Activated naive CD4-positive, alpha-beta T cell treated with anti-CD3 and anti-CD28 coated beads, Interleukin-2, amount 50 U/mL, for 24 hours (primary cell): ENCODE measurements around the gene ZNF181.
A peak's percentile ranks its signal among the peaks of the same experiment; 100 is the strongest.

ENCODE experiments used
- H3K27ac Mint-ChIP-seq: one replicate; pipeline ENCODE4 v1.8.0; 2021; ENCODE audit warnings: mild to moderate bottlenecking, mixed read lengths
- H3K27me3 Mint-ChIP-seq: one replicate; pipeline ENCODE4 v1.8.0; 2021; ENCODE audit warnings: mixed read lengths
- H3K36me3 Mint-ChIP-seq: one replicate; pipeline ENCODE4 v1.8.0; 2021; ENCODE audit warnings: mixed read lengths
- H3K4me1 Mint-ChIP-seq: one replicate; pipeline ENCODE4 v1.8.0; 2021; ENCODE audit warnings: mixed read lengths
- H3K4me3 Mint-ChIP-seq: one replicate; pipeline ENCODE4 v1.8.0; 2021; ENCODE audit warnings: mild to moderate bottlenecking, mixed read lengths
- H3K9me3 Mint-ChIP-seq: one replicate; pipeline ENCODE4 v1.8.0; 2021; ENCODE audit warnings: mixed read lengths

ZNF181 gene

GRCh38 chr19:34731964-34732363 is 2.1 kb upstream of the ZNF181 start:
- peaks cover 5% of the 10 kb centered on the region for H3K27me3 Mint-ChIP-seq

GRCh38 chr19:34732612-34733211 is 1.3 kb upstream of the ZNF181 start:
- peaks cover 9% of the 10 kb centered on the region for H3K9me3 Mint-ChIP-seq
- peak overlapping the region; percentile 74 for H3K27ac Mint-ChIP-seq
- H3K4me3 Mint-ChIP-seq, result peak overlapping the region; percentile 62
- H3K4me1 Mint-ChIP-seq, result peaks cover 19% of the 10 kb centered on the region
- peaks cover 19% of the 10 kb centered on the region for H3K36me3 Mint-ChIP-seq
- H3K27me3 Mint-ChIP-seq, result no peaks in the 10 kb centered on the region

More at GRCh38 chr19:34731964-34732363, 2.1 kb upstream of the ZNF181 start:
- Mint-ChIP-seq H3K27ac (no peak overlapping the region), H3K4me1 (peaks cover 19% of the 10 kb centered on the region), H3K36me3 (peaks cover 18% of the 10 kb centered on the region), H3K9me3 (peaks cover 9% of the 10 kb centered on the region), H3K4me3 (no peak overlapping the region)

- H3K9me3 Mint-ChIP-seq, result peaks cover 13% of the 10 kb centered on the region
- peaks cover 19% of the 10 kb centered on the region for H3K4me1 Mint-ChIP-seq
- no peaks in the 10 kb centered on the region for H3K27me3 Mint-ChIP-seq
- H3K4me3 Mint-ChIP-seq, result peak overlapping the region; percentile 97
- H3K27ac Mint-ChIP-seq, result peak overlapping the region; percentile 99
- peaks cover 23% of the 10 kb centered on the region for H3K36me3 Mint-ChIP-seq
These were observed 737 bp upstream of the ZNF181 start for GRCh38 chr19:34733266-34733745.

- Mint-ChIP-seq H3K36me3 (peaks cover 35% of the 10 kb centered on the region), H3K27ac (peak overlapping the region; percentile 98), H3K4me3 (peak overlapping the region; percentile 97), H3K9me3 (peaks cover 23% of the 10 kb centered on the region), H3K27me3 (no peaks in the 10 kb centered on the region), H3K4me1 (peaks cover 19% of the 10 kb centered on the region)
These were observed 577 bp downstream of the ZNF181 start for GRCh38 chr19:34734537-34735103.

GRCh38 chr19:34744896-34745690 is 11.1 kb downstream of the ZNF181 start:
- Mint-ChIP-seq H3K27ac (no peak overlapping the region), H3K9me3 (peaks cover 36% of the 10 kb centered on the region)

GRCh38 chr19:34757441-34757840 is 23.4 kb downstream of the ZNF181 start:
- Mint-ChIP-seq H3K36me3 (peaks cover 44% of the 10 kb centered on the region), H3K4me3 (no peak overlapping the region), H3K27ac (no peak overlapping the region), H3K9me3 (peaks cover 38% of the 10 kb centered on the region), H3K4me1 (no peaks in the 10 kb centered on the region), H3K27me3 (no peaks in the 10 kb centered on the region)

More at GRCh38 chr19:34744896-34745690, 11.1 kb downstream of the ZNF181 start:
- no peaks in the 10 kb centered on the region for H3K27me3 Mint-ChIP-seq
- peaks cover 58% of the 10 kb centered on the region for H3K36me3 Mint-ChIP-seq
- no peak overlapping the region for H3K4me3 Mint-ChIP-seq
- no peaks in the 10 kb centered on the region for H3K4me1 Mint-ChIP-seq

DNA sequence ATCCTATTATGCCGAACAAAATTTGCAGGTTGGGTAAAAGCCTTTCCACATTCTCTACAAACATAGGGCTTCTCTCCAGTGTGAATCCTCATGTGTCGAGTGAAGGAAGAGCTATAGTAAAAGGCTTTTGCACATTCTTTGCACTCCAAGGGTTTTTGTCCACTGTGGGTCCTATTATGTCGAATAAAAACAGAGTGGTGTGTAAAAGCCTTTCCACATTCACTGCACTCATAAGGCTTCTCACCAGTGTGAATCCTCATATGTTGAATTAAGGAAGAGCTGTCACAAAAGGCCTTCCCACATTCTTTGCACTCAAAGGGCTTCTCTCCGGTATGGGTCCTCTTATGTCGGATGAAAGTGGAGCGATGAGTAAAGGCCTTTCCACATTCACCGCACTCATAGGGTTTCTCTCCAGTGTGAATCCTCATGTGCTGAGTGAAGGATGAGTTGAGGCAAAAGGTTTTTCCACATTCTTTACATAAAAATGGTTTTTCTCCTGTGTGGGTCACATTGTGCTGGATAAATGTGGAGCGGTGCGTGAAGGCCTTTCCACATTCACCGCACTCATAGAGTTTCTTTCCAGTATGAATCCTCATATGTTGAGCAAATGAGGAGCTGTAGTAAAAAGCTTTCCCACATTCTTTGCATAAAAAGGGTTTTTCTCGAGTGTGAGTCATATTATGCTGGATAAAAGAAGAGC is 25.3 kb downstream of the ZNF181 start:
- no peaks in the 10 kb centered on the region for H3K4me1 Mint-ChIP-seq
- H3K9me3 Mint-ChIP-seq, result peaks cover 28% of the 10 kb centered on the region
- H3K27me3 Mint-ChIP-seq, result no peaks in the 10 kb centered on the region
- H3K4me3 Mint-ChIP-seq, result no peak overlapping the region
- peaks cover 49% of the 10 kb centered on the region for H3K36me3 Mint-ChIP-seq
- H3K27ac Mint-ChIP-seq, result no peak overlapping the region

DNA sequence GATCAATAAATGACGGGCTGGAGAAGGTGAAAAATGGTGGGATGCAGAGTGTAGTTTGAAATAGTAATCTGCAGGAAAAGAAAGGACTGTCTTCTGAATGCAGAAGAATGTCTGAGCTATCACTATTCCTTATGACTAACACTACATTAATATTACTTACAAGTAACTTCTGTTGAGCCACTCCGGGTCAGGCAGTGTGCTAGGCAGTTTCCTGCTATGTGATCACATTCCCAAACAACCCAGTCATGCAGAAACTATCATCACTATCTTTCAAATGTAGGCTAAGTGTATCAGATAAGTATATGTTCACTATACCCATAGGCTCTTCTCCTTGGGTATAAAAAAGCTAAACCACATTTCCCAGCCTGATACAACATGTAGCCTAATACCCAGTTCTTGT is 32.3 kb downstream of the ZNF181 start:
- Mint-ChIP-seq H3K4me1 (peaks cover 2% of the 10 kb centered on the region), H3K36me3 (peaks cover 58% of the 10 kb centered on the region), H3K27me3 (no peaks in the 10 kb centered on the region), H3K9me3 (peaks cover 28% of the 10 kb centered on the region), H3K4me3 (no peak overlapping the region), H3K27ac (no peak overlapping the region)

GRCh38 chr19:34767951-34768350 is 33.9 kb downstream of the ZNF181 start:
- Mint-ChIP-seq H3K4me1 (peaks cover 14% of the 10 kb centered on the region), H3K4me3 (no peak overlapping the region), H3K27me3 (no peaks in the 10 kb centered on the region), H3K36me3 (peaks cover 43% of the 10 kb centered on the region), H3K9me3 (peaks cover 20% of the 10 kb centered on the region), H3K27ac (no peak overlapping the region)

GRCh38 chr19:34772697-34773554 is 38.9 kb downstream of the ZNF181 start, which contains the start of gene ZNF599:
ZNF599 (minus strand) TSS chr19:34773215; CDS start chr19:34772841, 374 bp downstream.
- H3K9me3 Mint-ChIP-seq, result peaks cover 5% of the 10 kb centered on the region
- H3K4me3 Mint-ChIP-seq, result peak within 1 kb of the TSS; percentile 96
- H3K27ac Mint-ChIP-seq, result peak within 1 kb of the TSS; percentile 94
- peaks cover 18% of the 10 kb centered on the region for H3K4me1 Mint-ChIP-seq
- peaks cover 2% of the 10 kb centered on the region for H3K27me3 Mint-ChIP-seq
- H3K36me3 Mint-ChIP-seq, result peaks cover 5% of the 10 kb centered on the region

DNA sequence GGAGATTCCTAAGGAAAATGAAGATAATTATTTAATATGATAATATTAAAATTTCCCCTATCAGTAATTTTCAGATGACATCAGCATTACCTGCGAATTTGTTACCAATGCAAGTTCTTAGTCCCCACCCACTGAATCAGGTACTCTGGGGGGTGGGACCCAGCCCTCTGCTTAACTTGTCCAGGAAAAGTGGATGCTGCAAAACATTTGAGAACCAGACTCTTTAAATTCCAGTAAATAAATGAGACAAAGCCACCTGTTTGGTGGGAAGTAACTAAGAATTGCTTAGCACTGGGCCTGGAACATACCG is 39.5 kb downstream of the ZNF181 start:
- peak overlapping the region; percentile 96 for H3K4me3 Mint-ChIP-seq
- peaks cover 1% of the 10 kb centered on the region for H3K36me3 Mint-ChIP-seq
- H3K27ac Mint-ChIP-seq, result no peak overlapping the region
- peaks cover 18% of the 10 kb centered on the region for H3K4me1 Mint-ChIP-seq
- H3K27me3 Mint-ChIP-seq, result peaks cover 2% of the 10 kb centered on the region
- peaks cover 5% of the 10 kb centered on the region for H3K9me3 Mint-ChIP-seq

- Mint-ChIP-seq H3K4me3 (no peak overlapping the region), H3K27me3 (peaks cover 2% of the 10 kb centered on the region), H3K9me3 (peaks cover 5% of the 10 kb centered on the region), H3K4me1 (peaks cover 18% of the 10 kb centered on the region), H3K36me3 (peaks cover 1% of the 10 kb centered on the region), H3K27ac (no peak overlapping the region)
These were observed 40.8 kb downstream of the ZNF181 start for GRCh38 chr19:34774857-34775256.

GRCh38 chr19:34778342-34778741 is 44.3 kb downstream of the ZNF181 start:
- peaks cover under 1% of the 10 kb centered on the region for H3K4me1 Mint-ChIP-seq
- no peak overlapping the region for H3K4me3 Mint-ChIP-seq
- H3K27ac Mint-ChIP-seq, result no peak overlapping the region
- peaks cover 1% of the 10 kb centered on the region for H3K36me3 Mint-ChIP-seq
- H3K9me3 Mint-ChIP-seq, result peaks cover 5% of the 10 kb centered on the region
- H3K27me3 Mint-ChIP-seq, result peaks cover 2% of the 10 kb centered on the region

GRCh38 chr19:34779652-34780051 is 45.6 kb downstream of the ZNF181 start:
- Mint-ChIP-seq H3K36me3 (peaks cover 3% of the 10 kb centered on the region), H3K4me3 (no peak overlapping the region), H3K4me1 (no peaks in the 10 kb centered on the region), H3K27me3 (peaks cover 2% of the 10 kb centered on the region), H3K9me3 (peaks cover 5% of the 10 kb centered on the region), H3K27ac (no peak overlapping the region)

- no peaks in the 10 kb centered on the region for H3K4me1 Mint-ChIP-seq
- no peaks in the 10 kb centered on the region for H3K9me3 Mint-ChIP-seq
- H3K4me3 Mint-ChIP-seq, result no peak overlapping the region
- H3K27ac Mint-ChIP-seq, result no peak overlapping the region
- no peaks in the 10 kb centered on the region for H3K27me3 Mint-ChIP-seq
- peaks cover 7% of the 10 kb centered on the region for H3K36me3 Mint-ChIP-seq
These were observed 52.2 kb downstream of the ZNF181 start for GRCh38 chr19:34786236-34786635.
